UCSD-AML1 (cell line): ENCODE measurements around the gene PCCA.

Experiments used
- DNase-seq: peaks from one replicate; lab custom pipeline; 2025; ENCODE audit not compliant: unreplicated experiment; lab: John Stamatoyannopoulos, UW

Gene PCCA

DNA sequence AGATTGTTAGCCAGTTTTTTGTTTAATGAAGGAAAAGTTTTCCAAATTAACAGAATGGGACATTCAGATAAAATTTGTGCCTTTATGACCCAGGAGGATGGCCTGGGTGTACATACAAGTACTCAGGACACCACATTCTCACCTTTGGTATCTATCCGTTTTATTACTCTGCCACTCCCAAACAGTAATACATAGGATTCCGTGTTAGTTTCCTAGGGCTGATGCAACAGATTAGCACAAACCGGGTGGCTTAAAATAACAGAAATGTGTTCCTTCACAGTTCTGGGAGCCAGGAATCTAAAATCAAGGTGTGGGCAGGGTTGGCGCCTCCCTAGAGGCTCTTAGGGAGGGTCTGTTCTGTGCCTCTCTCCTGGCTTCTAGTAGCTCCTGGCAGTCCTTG, 369.8 kb downstream of the PCCA start:
- no peak for DNase-seq

DNA sequence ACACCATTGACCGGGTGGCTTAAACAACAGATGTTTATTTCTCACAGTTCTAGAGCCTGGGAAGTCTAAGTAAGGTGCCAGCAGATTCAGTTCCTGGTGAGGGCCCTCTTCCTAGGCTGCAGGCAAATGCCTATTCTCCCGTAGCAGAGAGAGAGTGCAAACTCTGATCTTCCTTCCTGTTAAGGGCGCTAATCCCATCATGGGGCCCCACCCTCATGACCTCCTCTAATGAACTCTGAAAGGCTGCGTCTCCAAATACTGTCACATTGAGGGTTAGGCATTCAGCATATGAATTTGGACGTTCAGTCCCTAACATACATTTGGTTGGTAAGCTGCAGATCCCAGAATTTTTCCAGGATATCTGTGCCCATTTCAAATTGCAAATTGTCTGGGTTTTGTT, 370.9 kb downstream of the PCCA start:
- DNase-seq, result no peak

GRCh38 chr13:100460266-100460665, 371.4 kb downstream of the PCCA start:
- no peak for DNase-seq

DNA sequence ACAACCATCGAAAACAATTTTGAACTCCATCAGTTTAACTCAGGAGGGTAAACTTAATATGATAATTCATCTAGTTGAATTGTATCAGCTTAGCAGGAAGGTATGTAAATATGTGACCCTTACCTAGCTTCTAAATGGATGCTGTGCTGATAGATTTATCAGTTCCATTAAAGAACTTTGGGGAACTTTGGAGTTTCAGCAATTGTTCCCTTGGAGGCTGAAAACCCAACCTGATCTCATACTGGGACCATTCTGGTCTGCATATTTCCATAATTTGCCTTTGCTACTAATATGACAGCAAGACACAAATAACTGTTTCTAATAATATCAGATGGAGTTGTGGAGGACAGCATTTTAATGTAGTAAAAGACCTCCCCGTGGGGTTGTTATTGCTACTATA, 371.9 kb downstream of the PCCA start:
- DNase-seq, result no peak

DNA sequence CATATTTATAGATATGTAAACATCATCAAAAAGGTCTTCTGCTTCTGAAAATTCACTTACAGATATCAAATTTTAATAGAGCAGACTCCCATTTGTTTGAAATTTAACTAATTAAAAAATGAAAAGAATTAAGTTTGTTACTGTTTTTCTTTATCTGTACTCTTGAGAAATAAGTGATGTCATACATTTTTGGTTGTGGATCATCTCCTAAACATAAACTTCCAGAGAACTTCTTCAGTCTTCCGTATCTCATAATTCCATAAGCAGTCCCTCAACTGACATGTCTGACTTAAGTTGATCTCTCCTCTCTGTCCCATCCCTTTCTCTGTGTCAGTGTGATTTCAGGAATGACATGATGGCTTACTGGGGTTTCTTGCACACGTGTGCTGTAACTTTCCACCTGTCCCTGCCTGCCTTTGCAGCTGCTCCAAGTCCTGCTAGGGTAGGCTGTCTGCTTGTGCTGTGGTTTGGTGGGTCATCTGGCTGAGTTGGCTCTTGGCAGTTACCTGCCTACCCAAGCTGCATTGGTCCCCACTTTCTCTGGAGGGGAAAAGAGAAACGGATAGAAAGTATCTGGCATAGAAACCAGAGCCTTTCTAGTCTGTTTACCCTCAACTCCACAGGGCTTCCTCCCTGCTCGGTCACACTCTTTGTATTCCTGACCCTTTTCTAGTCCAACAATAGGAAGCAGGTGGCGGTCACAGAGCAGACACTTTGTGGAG, 372.6 kb downstream of the PCCA start:
- DNase-seq, result no peak

DNA sequence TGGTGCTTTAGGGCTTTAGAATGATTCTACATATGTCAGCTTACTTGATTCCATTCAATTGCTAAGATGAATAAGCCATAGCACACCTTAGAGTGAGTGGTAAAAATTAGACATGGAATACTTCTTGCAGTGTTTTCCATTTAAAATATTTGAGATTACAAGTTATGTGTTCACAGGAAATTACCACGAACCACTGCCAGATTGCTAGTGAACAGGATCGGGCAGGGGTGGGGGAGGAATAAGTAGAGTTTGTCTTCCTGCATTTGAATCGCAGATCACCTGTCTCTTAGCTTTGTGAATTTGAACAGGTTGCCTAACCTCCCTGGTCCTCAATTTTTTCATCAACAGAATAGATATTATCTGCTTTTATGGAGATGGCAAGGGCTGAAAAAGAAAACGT, 375.1 kb downstream of the PCCA start:
- no peak for DNase-seq

DNA sequence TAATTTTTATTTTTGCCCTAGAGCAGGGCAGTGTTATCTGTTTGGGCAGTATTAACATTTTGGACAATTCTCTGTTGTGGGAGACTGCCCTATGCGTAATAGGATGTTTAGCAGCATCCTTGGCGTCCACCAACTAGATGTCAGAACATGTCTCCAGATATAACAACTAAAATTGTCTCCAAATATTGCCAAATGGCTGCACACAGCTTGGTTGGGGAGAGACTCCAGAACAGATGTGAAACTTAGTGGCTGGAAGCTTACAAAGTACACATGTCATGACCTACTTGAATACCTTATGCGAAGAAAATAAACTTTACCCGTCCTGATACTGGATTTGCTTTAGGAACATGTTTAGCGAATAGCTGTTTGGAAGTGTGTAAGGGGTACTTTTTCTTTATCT, 376.7 kb downstream of the PCCA start:
- DNase-seq, result no peak

DNA sequence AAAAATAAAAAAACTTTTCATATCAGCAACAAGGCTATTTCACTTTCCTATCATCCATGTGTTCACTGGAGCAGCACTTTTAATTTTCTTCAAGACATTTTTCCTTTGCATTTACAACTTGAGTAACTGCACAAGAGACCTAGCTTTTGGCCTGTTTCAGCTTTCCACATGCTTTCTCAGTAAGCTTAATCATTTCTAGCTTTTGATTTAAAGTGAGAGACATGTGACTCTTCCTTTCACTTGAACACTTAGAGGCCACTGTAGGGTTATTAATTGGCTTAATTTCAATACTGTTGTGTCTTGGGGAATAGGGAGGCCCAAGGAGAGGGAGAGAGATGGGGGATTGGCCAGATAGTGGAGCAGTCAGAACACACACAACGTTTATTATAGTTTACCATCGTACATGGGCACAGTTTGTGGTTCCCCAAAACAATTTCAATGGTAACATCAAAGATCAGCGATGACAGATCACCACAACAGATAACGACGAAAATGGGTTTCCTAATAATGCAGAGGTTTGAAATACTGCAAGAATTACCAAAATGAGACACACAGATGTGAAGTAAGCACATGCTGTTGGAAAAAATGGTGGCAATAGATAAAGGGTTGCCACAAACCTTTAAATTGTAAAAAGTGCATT, 382.1 kb downstream of the PCCA start:
- DNase-seq, result no peak

DNA sequence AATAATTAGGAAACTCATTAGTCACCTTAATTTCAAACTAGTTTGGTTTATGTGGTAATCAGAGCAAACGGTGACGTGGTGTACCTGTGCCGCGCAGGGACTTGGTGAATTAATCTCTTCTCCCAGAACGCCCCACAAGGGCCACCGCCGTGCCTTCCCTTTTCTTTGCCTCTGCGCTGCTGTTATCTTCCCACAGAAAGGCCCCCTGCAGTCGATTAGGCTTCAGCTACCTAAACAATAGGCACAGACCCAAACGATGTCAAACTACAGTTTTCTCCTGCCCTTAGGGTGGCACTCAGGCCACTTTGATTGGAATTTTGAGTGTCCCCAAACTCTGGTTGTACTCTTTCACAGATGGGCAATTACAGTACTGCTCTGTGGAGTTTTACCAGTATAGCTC, 384.2 kb downstream of the PCCA start:
- no peak for DNase-seq

DNA sequence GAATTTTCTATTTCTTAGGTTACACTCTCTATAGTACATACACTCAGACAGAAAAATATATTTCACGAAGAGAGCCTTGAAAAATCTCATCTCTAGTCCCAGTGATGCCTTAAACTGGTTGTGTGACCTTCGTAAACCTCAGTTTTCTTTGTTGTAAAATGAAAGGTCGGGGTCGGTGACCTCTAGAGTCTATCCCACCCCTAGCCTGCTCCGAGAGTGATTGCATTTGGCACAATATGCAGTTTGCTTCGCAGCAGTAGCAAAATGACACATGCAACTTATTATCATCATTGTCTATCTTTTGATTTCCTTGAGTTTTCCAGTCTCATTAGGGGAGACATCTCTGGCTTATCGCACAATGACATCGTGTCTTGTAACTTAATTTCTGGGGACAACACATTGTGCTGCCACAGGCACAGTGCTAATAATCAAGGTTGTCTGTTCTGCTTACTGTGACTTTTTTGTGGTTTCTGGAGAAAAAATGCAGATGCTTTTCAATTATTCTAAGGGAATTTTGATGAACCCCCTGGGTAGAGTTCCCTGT, 384.7 kb downstream of the PCCA start:
- DNase-seq, result no peak

- DNase-seq, result no peak
These were observed 388.1 kb downstream of the PCCA start for GRCh38 chr13:100476963-100477362.

DNA sequence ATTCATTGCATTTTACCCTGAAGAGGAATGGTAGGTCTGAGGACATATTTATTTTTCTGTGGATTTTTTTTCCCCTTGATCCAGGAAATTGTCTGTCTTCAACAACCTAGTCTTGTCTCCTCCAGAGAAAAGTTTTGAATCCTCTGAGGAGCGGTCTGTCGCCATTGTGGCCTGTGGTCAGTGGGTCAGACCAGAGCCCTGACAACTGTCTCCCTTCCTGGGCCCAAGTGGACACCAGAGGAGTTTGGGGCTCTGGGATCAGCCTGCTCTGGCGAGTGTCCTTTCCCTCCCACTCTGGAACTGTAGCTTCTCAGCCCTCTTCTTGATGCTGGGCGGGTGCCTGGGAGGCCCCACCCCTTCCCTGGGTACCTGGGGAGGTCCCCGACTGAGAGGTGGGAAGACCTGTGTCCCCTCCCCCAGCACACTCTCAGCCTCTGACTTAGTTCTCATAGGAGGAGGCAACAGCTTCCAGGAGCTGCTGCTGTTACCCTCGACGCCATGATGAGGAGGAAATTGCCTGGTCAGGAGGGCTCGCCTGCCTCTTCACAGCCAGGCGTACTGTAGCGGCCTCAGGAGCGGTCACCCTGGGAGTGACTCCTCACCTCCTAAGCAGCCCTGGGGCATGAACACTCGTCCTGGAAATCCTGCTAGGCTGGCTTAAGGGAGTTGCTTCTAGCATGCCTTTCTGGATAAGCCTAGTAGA, 389.4 kb downstream of the PCCA start:
- no peak for DNase-seq

- DNase-seq, result no peak
These were observed 391.8 kb downstream of the PCCA start for GRCh38 chr13:100480676-100481075.

- DNase-seq, result no peak
These were observed 394.2 kb downstream of the PCCA start for GRCh38 chr13:100483139-100483538.

DNA sequence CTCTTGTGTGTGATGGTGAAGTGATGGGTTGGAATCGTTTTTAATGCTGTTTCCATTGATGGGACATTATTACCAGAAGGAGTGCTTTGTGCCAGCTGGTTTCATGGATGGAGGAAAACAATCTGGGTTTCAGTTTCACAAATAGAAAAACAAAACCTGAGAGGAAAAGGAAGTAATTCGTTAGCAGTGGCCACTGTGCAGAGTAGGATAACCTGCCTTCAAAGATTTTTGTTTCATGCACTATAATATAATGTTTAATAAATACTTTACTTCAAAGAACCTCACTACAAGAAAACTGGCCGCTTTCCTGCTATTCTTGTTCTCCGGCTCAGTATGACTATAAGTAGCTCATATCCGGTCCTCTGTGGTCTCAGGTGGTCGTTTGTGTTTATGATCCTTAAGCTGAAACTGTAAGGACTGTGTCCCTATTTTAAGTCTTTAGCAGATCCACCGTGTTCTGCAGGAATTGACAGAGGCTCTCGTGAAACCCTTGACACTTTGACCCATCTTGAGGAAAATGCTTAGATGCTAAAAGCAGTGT, 395.0 kb downstream of the PCCA start:
- DNase-seq, result no peak

GRCh38 chr13:100484702-100485101, 395.8 kb downstream of the PCCA start:
- no peak for DNase-seq

GRCh38 chr13:100485265-100485664, 396.4 kb downstream of the PCCA start:
- no peak for DNase-seq

GRCh38 chr13:100490692-100491091, 401.8 kb downstream of the PCCA start:
- DNase-seq, result no peak

DNA sequence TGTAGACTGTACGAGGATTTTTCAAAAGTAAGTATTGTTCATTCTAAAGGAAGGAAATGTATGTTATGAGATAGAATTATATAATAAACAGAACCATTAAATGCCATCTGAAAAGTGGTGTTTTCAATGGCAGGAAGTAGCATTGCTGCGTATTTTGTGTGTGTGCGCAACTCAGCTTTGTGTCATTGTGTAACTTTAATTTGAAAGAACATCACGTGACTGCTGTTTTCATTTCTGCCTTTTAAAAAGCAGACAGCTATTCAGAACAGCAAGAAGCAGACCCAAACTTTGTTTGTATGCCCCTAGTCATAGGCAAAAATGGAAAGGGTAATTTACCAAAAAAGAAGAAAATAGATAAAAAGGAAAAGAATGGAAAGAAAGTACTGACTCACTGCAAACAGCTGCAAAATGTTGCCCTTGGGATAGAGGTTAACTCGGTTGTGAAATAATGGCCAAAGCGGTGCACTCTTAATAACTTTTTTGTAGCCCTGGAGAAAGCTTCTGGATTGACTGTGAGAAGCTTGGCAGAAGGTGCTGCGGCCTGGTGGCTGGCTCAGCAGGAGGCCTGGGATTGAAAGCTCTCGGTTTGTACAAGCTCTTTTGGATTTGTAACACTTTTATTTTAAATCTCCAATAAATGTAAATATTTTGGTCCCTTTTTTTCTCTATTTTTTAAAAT, 402.4 kb downstream of the PCCA start:
- no peak for DNase-seq

GRCh38 chr13:100493418-100493817, 404.5 kb downstream of the PCCA start:
- no peak for DNase-seq

DNA sequence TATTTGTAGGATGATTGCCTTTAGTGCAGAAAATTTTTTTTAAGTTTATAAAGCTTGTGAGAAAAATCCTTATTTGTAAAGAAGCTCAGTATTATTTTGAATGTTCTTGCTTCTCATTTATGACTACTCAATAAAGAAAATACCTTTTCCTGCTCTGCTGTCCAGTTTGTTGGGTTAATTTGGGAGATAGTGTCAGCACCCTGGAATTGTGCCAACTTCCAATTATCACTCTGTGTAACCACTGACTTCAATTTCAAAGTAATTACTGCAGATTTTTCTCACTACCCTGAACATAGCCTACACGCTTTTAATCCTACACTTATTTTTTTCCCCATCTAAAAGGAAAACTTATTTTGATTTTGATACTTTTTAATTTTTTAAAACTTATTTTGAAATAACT, 406.6 kb downstream of the PCCA start:
- DNase-seq, result no peak
